ENCODE data around the gene SHANK1.

DNA sequence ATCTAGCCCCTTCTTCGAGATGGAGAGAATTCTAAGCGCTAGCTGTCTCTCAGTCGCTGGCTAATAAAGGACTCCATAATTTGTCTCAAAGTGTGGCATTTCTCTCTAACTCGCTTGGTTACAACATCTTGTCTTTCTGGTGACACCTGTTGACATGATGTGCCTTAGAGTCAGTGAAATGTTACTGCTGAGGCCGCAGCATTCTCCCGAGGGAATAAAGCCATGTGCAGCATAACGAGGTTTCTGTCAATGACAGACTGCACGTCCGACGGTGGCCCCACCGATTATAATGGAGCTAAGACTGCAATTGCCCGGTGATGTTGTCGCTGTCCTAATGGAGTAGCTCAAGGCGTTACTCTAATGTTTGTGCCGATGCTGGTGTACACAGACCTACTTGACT, 30.4 kb upstream of the SHANK1 start:
- TF ChIP-seq, protein P1, sequence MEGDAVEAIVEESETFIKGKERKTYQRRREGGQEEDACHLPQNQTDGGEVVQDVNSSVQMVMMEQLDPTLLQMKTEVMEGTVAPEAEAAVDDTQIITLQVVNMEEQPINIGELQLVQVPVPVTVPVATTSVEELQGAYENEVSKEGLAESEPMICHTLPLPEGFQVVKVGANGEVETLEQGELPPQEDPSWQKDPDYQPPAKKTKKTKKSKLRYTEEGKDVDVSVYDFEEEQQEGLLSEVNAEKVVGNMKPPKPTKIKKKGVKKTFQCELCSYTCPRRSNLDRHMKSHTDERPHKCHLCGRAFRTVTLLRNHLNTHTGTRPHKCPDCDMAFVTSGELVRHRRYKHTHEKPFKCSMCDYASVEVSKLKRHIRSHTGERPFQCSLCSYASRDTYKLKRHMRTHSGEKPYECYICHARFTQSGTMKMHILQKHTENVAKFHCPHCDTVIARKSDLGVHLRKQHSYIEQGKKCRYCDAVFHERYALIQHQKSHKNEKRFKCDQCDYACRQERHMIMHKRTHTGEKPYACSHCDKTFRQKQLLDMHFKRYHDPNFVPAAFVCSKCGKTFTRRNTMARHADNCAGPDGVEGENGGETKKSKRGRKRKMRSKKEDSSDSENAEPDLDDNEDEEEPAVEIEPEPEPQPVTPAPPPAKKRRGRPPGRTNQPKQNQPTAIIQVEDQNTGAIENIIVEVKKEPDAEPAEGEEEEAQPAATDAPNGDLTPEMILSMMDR (IDR thresholded peaks at IDR 0.05; ENCODE audit: low read depth, low read length): no peak
- no peak for TF ChIP-seq EZH2phosphoT487 (IDR thresholded peaks at IDR 0.05; ENCODE audit: low read depth)
